Natural killer cell (primary cell): ENCODE results near the gene XRCC6. TPM values are rescaled to one million over a fixed set of nuclear protein-coding genes. Genes with fewer than 3 reads are reported as not detected.
"Not testable (repeated sequence)": the region's sequence is repeated elsewhere in the genome, so short reads cannot be mapped to it uniquely, and the experiment has no call there.

Experiments used
- ATAC-seq, 3 donors: fragments of 150-1000 bp in 2 of 3; fragments of 200-7000 bp in 1 of 3; cut with Tn5 transposase; 1 replicate in 1 of 3; 2 replicates in 2 of 3; pipeline ENCODE4 v1.10.0; 2021; ENCODE audit warnings: mild to moderate bottlenecking in 2 of 3, moderate library complexity in 2 of 3
- DNase-seq, 2 donors: peaks; one replicate each; pipeline versions ENCODE4 v3.0.0 to v3.0.0-alpha.2; 2013 to 2021; ENCODE audit warnings: mixed read lengths in 1 of 2
- H3K27ac ChIP-seq: one replicate; pipeline ENCODE4 v1.5.1; 2013; ENCODE audit warnings: mild to moderate bottlenecking, low read length
- H3K27me3 ChIP-seq: one replicate; pipeline ENCODE4 v1.6.1; 2013; ENCODE audit warnings: low read length; ENCODE audit not compliant: control insufficient read depth, insufficient read depth
- H3K36me3 ChIP-seq: one replicate; pipeline ENCODE4 v1.6.1; 2013; ENCODE audit warnings: low read length; ENCODE audit not compliant: control insufficient read depth, insufficient read depth
- H3K4me1 ChIP-seq: one replicate; pipeline ENCODE4 v1.6.1; 2013; ENCODE audit warnings: low read length; ENCODE audit not compliant: control insufficient read depth, insufficient read depth
- H3K4me3 ChIP-seq: one replicate; pipeline ENCODE4 v1.5.1; 2013; ENCODE audit warnings: low read length
- H3K9me3 ChIP-seq: one replicate; pipeline ENCODE4 v1.6.1; 2013; ENCODE audit warnings: low read length; ENCODE audit not compliant: control insufficient read depth, insufficient read depth
- H3K27ac Mint-ChIP-seq, 2 donors: one replicate each; pipeline ENCODE4 v1.8.0; 2022; ENCODE audit warnings: mild to moderate bottlenecking in 2 of 2, mixed read lengths in 2 of 2, moderate library complexity in 1 of 2
- H3K27me3 Mint-ChIP-seq, 2 donors: one replicate each; pipeline ENCODE4 v1.8.0; 2022; ENCODE audit warnings: low read depth in 2 of 2, mixed read lengths in 2 of 2
- H3K36me3 Mint-ChIP-seq: one replicate; pipeline ENCODE4 v1.8.0; 2022; ENCODE audit warnings: mixed read lengths
- H3K4me1 Mint-ChIP-seq, 2 donors: one replicate each; pipeline ENCODE4 v1.8.0; 2022; ENCODE audit warnings: mixed read lengths in 2 of 2
- H3K4me3 Mint-ChIP-seq: one replicate; pipeline ENCODE4 v1.8.0; 2022; ENCODE audit warnings: mild to moderate bottlenecking, moderate library complexity, mixed read lengths
- H3K9me3 Mint-ChIP-seq, 2 donors: one replicate each; pipeline ENCODE4 v1.8.0; 2022; ENCODE audit warnings: mixed read lengths in 2 of 2
- CTCF ChIP-seq: fragments of 200-600 bp; IDR thresholded peaks from one replicate; pipeline ENCODE4 v1.8.0; 2022; ENCODE audit warnings: antibody characterized with exemption
- WGBS: methylation state at CpG from one replicate; pipeline ENCODE4 v1.1.7; 2013; ENCODE audit warnings: missing lambda C conversion rate; ENCODE audit not compliant: insufficient coverage; 5-methylcytosine and 5-hydroxymethylcytosine counted together
- intact Hi-C: fragments of 100-400 bp; cut with micrococcal nuclease; formaldehyde crosslinking; loops from one replicate; pipeline ENCODE4 v1.14.2; 2022
- total RNA-seq, 4 donors: library from RNA; stranded (reverse); fragments of 120-200 nt in 1 of 4; gene quantifications; one replicate each; pipeline versions ENCODE4 v1.2.3 to v1.2.4, GENCODE V29; 2013 to 2022

XRCC6 gene
- total RNA-seq, 3 donors from 2014 or later (not counting 1 experiment from before 2014, with no cell fraction given): 134 to 142 (median 140) TPM

DNA sequence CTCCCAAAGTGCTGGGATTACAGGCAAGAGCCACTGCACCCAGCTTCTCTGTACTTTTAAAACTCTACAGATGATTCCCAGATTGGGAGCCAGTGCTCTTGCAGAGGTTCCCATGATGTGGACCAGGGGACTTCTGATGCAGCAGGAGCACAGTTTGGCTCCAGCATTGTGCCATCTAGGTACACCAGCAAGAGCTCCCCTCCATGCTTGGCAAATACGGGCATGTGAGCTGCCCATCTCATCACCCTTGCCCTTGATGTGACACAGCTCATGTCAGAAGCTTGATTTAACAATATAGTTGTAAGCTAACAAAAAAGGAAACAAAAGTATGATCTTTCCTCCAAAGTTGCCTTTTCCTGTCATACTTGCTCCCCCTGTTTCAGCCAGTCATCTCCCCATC lies 38.8 kb downstream of the XRCC6 start:
- Histone ChIP-seq H3K9me3 (no peaks in the 10 kb centered on the region), H3K4me1 (no peaks in the 10 kb centered on the region), H3K27ac (no peak overlapping the region), H3K36me3 (peaks cover 83% of the 10 kb centered on the region), H3K27me3 (no peaks in the 10 kb centered on the region), H3K4me3 (no peak overlapping the region)
- no peaks in the 10 kb centered on the region for H3K9me3 Mint-ChIP-seq
- 94% methylated on average over 1 of the region's 1 CpG for WGBS
- intact Hi-C loops: no loop called here
- H3K27ac Mint-ChIP-seq: peak overlapping the region in 1 of 2 donors; percentile 40
- no peaks in the 10 kb centered on the region for H3K4me1 Mint-ChIP-seq
- no peaks in the 10 kb centered on the region for H3K27me3 Mint-ChIP-seq
- no peak overlapping the region for H3K4me3 Mint-ChIP-seq
- TF ChIP-seq CTCF: no peak
- no peak for ATAC-seq
- no peak for DNase-seq
- peaks cover 9% of the 10 kb centered on the region for H3K36me3 Mint-ChIP-seq

DNA sequence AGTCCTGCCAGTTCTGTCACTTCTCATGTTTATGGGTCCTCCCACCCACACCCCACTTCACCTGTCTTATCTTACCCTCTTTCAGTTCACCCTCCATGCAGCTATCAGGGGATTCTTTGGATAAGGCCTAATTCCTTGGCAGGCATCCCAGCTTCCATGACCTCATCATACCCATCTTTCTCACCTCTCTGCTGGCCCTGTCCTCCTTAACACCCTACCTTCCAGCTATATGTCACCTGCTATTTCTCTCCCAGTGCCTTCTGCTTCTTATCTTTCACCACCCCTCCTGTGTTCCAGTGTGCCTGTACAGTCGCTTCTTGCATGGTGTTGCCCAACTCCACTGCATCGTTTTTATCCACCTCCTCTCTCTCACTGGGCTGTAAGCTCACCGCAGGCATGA lies 39.3 kb downstream of the XRCC6 start:
- H3K4me3 Mint-ChIP-seq: no peak overlapping the region
- Histone ChIP-seq H3K9me3 (no peaks in the 10 kb centered on the region), H3K27me3 (no peaks in the 10 kb centered on the region), H3K36me3 (peaks cover 83% of the 10 kb centered on the region), H3K27ac (no peak overlapping the region), H3K4me1 (no peaks in the 10 kb centered on the region), H3K4me3 (no peak overlapping the region)
- no peaks in the 10 kb centered on the region for H3K4me1 Mint-ChIP-seq
- TF ChIP-seq CTCF: no peak
- no peak for DNase-seq
- peak overlapping the region in 1 of 2 donors; percentile 40 for H3K27ac Mint-ChIP-seq
- intact Hi-C loops: no loop called here
- H3K9me3 Mint-ChIP-seq: no peaks in the 10 kb centered on the region
- H3K36me3 Mint-ChIP-seq: peaks cover 9% of the 10 kb centered on the region
- ATAC-seq: no peak
- H3K27me3 Mint-ChIP-seq: no peaks in the 10 kb centered on the region
- 98% methylated on average over 3 of the region's 3 CpGs for WGBS

DNA sequence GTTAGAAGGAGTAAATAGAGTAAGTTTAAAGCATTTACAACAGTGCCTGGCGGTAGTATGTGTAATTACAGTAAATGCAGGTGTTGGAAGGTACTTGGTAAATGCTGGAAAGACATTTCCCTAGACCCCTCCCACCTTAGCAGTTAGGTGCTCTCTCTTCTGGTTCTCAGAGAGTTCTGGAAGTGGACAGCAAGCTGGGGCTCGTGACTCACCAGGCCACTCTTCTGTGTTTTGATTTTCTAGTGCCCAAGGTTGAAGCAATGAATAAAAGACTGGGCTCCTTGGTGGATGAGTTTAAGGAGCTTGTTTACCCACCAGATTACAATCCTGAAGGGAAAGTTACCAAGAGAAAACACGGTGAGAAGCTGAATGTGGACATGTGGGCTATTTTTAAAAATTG lies 40.0 kb downstream of the XRCC6 start:
- DNase-seq (no peak), ATAC-seq (no peak)
- Mint-ChIP-seq H3K27me3 (no peaks in the 10 kb centered on the region), H3K4me3 (no peak overlapping the region), H3K27ac (peak overlapping the region; percentile 40 to 45), H3K4me1 (no peaks in the 10 kb centered on the region), H3K9me3 (no peaks in the 10 kb centered on the region), H3K36me3 (peaks cover 9% of the 10 kb centered on the region)
- Histone ChIP-seq H3K9me3 (no peaks in the 10 kb centered on the region), H3K27ac (no peak overlapping the region), H3K27me3 (no peaks in the 10 kb centered on the region), H3K4me1 (no peaks in the 10 kb centered on the region), H3K36me3 (peaks cover 80% of the 10 kb centered on the region), H3K4me3 (no peak overlapping the region)
- WGBS: 100% methylated on average over 2 of the region's 3 CpGs
- no peak for TF ChIP-seq CTCF
- intact Hi-C loops: no loop called here

DNA sequence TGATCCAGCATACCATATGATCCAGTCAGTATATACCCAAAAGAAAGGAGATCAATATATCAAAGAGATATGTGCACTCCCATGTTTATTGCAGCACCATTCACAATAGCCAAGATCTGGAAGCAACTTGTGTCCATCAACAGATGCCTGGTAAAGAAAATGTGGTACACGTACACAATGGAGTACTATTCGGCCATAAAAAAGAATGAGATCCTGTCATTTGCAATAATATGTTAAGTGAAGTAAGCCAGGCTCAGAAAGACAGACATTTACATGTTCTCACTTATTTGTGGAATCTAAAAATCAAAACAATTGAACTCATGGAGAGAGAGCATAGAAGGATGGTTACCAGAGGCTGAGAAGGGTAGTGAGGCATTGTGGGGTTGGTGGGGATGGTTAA lies 40.6 kb downstream of the XRCC6 start:
- H3K27me3 ChIP-seq: no peaks in the 10 kb centered on the region
- H3K4me3 Mint-ChIP-seq: no peak overlapping the region
- intact Hi-C loops: no loop called here
- peaks cover 5% of the 10 kb centered on the region for H3K4me1 ChIP-seq
- H3K27ac Mint-ChIP-seq: peak overlapping the region in 1 of 2 donors; percentile 45
- no peak overlapping the region for H3K4me3 ChIP-seq
- H3K36me3 ChIP-seq: peaks cover 75% of the 10 kb centered on the region
- no peaks in the 10 kb centered on the region for H3K9me3 Mint-ChIP-seq
- no peaks in the 10 kb centered on the region for H3K9me3 ChIP-seq
- peaks cover 9% of the 10 kb centered on the region for H3K36me3 Mint-ChIP-seq
- 100% methylated on average over 2 of the region's 2 CpGs for WGBS
- H3K4me1 Mint-ChIP-seq: peaks cover 2% of the 10 kb centered on the region in 2 donors
- no peak overlapping the region for H3K27ac ChIP-seq
- DNase-seq (no peak), ATAC-seq (no peak)
- TF ChIP-seq CTCF: no peak
- no peaks in the 10 kb centered on the region for H3K27me3 Mint-ChIP-seq

GRCh38 chr22:41663594-41663993 lies 42.5 kb downstream of the XRCC6 start:
- DNase-seq, intact Hi-C loops, H3K27me3 Mint-ChIP-seq, H3K4me3 ChIP-seq, H3K9me3 Mint-ChIP-seq, H3K36me3 Mint-ChIP-seq, H3K9me3 ChIP-seq, H3K27me3 ChIP-seq, ATAC-seq, H3K27ac ChIP-seq, H3K4me3 Mint-ChIP-seq: not testable (repeated sequence)
- peaks cover 58% of the 10 kb centered on the region for H3K36me3 ChIP-seq
- 96% methylated on average over 7 of the region's 9 CpGs for WGBS
- H3K4me1 ChIP-seq: peaks cover 14% of the 10 kb centered on the region
- peak overlapping the region in 1 of 2 donors; percentile 67 for H3K27ac Mint-ChIP-seq
- peaks cover 10 to 11% of the 10 kb centered on the region in 2 donors for H3K4me1 Mint-ChIP-seq
